Measurements from ENCODE around the gene MMP24OS.

MMP24OS gene

GRCh38 chr20:35277531-35278395 is at the start of gene MMP24OS:
TSS of gene MMP24OS (minus strand) at chr20:35278122. CDS start at chr20:35277929, 193 bp downstream.
- H3K9me3 ChIP-seq (ENCODE audit: control insufficient read depth, insufficient read depth, low read length) = no peaks in the 10 kb centered on the region
- no peaks in the 10 kb centered on the region for H3K27me3 ChIP-seq (ENCODE audit: control insufficient read depth, insufficient read depth, low read length)
- peaks cover 7% of the 10 kb centered on the region for H3K4me1 ChIP-seq (ENCODE audit: control insufficient read depth, insufficient read depth, low read length)
- H3K27ac ChIP-seq (ENCODE audit: low read depth, low read length) = peak within 1 kb of the TSS; percentile 93
- H3K36me3 ChIP-seq (ENCODE audit: control insufficient read depth, insufficient read depth, low read length) = peaks cover 40% of the 10 kb centered on the region
- peak within 1 kb of the TSS; percentile 69 for H3K9ac ChIP-seq (ENCODE audit: low read depth, low read length)
- H3K4me3 ChIP-seq (ENCODE audit: low read depth, low read length) = peak within 1 kb of the TSS; percentile 72

GRCh38 chr20:35327074-35327976 is 49.4 kb upstream of the MMP24OS start:
- H3K4me3 ChIP-seq (ENCODE audit: low read depth, low read length) = no peak overlapping the region
- H3K4me1 ChIP-seq (ENCODE audit: control insufficient read depth, insufficient read depth, low read length) = peaks cover 5% of the 10 kb centered on the region
- no peaks in the 10 kb centered on the region for H3K9me3 ChIP-seq (ENCODE audit: control insufficient read depth, insufficient read depth, low read length)
- H3K9ac ChIP-seq (ENCODE audit: low read depth, low read length) = no peak overlapping the region
- H3K27ac ChIP-seq (ENCODE audit: low read depth, low read length) = no peak overlapping the region
- H3K27me3 ChIP-seq (ENCODE audit: control insufficient read depth, insufficient read depth, low read length) = no peaks in the 10 kb centered on the region
- H3K36me3 ChIP-seq (ENCODE audit: control insufficient read depth, insufficient read depth, low read length) = no peaks in the 10 kb centered on the region

- H3K9me3 ChIP-seq (ENCODE audit: control insufficient read depth, insufficient read depth, low read length) = no peaks in the 10 kb centered on the region
- no peaks in the 10 kb centered on the region for H3K27me3 ChIP-seq (ENCODE audit: control insufficient read depth, insufficient read depth, low read length)
- no peaks in the 10 kb centered on the region for H3K36me3 ChIP-seq (ENCODE audit: control insufficient read depth, insufficient read depth, low read length)
- H3K9ac ChIP-seq (ENCODE audit: low read depth, low read length) = no peak overlapping the region
- H3K27ac ChIP-seq (ENCODE audit: low read depth, low read length) = no peak overlapping the region
- peaks cover 5% of the 10 kb centered on the region for H3K4me1 ChIP-seq (ENCODE audit: control insufficient read depth, insufficient read depth, low read length)
- no peak overlapping the region for H3K4me3 ChIP-seq (ENCODE audit: low read depth, low read length)
Measured at GRCh38 chr20:35326740-35327073, 48.8 kb upstream of the MMP24OS start.

GRCh38 chr20:35326021-35326739 is 48.3 kb upstream of the MMP24OS start:
- H3K27ac ChIP-seq (ENCODE audit: low read depth, low read length) = no peak overlapping the region
- H3K9me3 ChIP-seq (ENCODE audit: control insufficient read depth, insufficient read depth, low read length) = no peaks in the 10 kb centered on the region
- no peak overlapping the region for H3K9ac ChIP-seq (ENCODE audit: low read depth, low read length)
- H3K4me3 ChIP-seq (ENCODE audit: low read depth, low read length) = no peak overlapping the region
- peaks cover 5% of the 10 kb centered on the region for H3K4me1 ChIP-seq (ENCODE audit: control insufficient read depth, insufficient read depth, low read length)
- no peaks in the 10 kb centered on the region for H3K27me3 ChIP-seq (ENCODE audit: control insufficient read depth, insufficient read depth, low read length)
- H3K36me3 ChIP-seq (ENCODE audit: control insufficient read depth, insufficient read depth, low read length) = no peaks in the 10 kb centered on the region

GRCh38 chr20:35325401-35325800 is 47.5 kb upstream of the MMP24OS start:
- no peaks in the 10 kb centered on the region for H3K36me3 ChIP-seq (ENCODE audit: control insufficient read depth, insufficient read depth, low read length)
- H3K9me3 ChIP-seq (ENCODE audit: control insufficient read depth, insufficient read depth, low read length) = no peaks in the 10 kb centered on the region
- H3K27me3 ChIP-seq (ENCODE audit: control insufficient read depth, insufficient read depth, low read length) = no peaks in the 10 kb centered on the region
- H3K9ac ChIP-seq (ENCODE audit: low read depth, low read length) = no peak overlapping the region
- H3K27ac ChIP-seq (ENCODE audit: low read depth, low read length) = no peak overlapping the region
- H3K4me1 ChIP-seq (ENCODE audit: control insufficient read depth, insufficient read depth, low read length) = peaks cover 12% of the 10 kb centered on the region
- H3K4me3 ChIP-seq (ENCODE audit: low read depth, low read length) = no peak overlapping the region

- H3K27me3 ChIP-seq (ENCODE audit: control insufficient read depth, insufficient read depth, low read length) = no peaks in the 10 kb centered on the region
- H3K36me3 ChIP-seq (ENCODE audit: control insufficient read depth, insufficient read depth, low read length) = 0 out of 2 replicates have a peak, but pooled peaks cover 4% of the 10 kb centered on the region
- no peak overlapping the region for H3K9ac ChIP-seq (ENCODE audit: low read depth, low read length)
- H3K27ac ChIP-seq (ENCODE audit: low read depth, low read length) = no peak overlapping the region
- no peak overlapping the region for H3K4me3 ChIP-seq (ENCODE audit: low read depth, low read length)
- H3K9me3 ChIP-seq (ENCODE audit: control insufficient read depth, insufficient read depth, low read length) = no peaks in the 10 kb centered on the region
- peaks cover 17% of the 10 kb centered on the region for H3K4me1 ChIP-seq (ENCODE audit: control insufficient read depth, insufficient read depth, low read length)
Measured at GRCh38 chr20:35320396-35321126, 42.6 kb upstream of the MMP24OS start.

- Histone ChIP-seq H3K27me3 (ENCODE audit: control insufficient read depth, insufficient read depth, low read length) (no peaks in the 10 kb centered on the region), H3K4me3 (ENCODE audit: low read depth, low read length) (no peak overlapping the region), H3K36me3 (ENCODE audit: control insufficient read depth, insufficient read depth, low read length) (0 out of 2 replicates have a peak, but pooled peaks cover 4% of the 10 kb centered on the region), H3K27ac (ENCODE audit: low read depth, low read length) (no peak overlapping the region), H3K4me1 (ENCODE audit: control insufficient read depth, insufficient read depth, low read length) (peaks cover 22% of the 10 kb centered on the region), H3K9me3 (ENCODE audit: control insufficient read depth, insufficient read depth, low read length) (no peaks in the 10 kb centered on the region), H3K9ac (ENCODE audit: low read depth, low read length) (no peak overlapping the region)
Measured at GRCh38 chr20:35319871-35320197, 41.9 kb upstream of the MMP24OS start.

- Histone ChIP-seq H3K36me3 (ENCODE audit: control insufficient read depth, insufficient read depth, low read length) (0 out of 2 replicates have a peak, but pooled peaks cover 4% of the 10 kb centered on the region), H3K27me3 (ENCODE audit: control insufficient read depth, insufficient read depth, low read length) (no peaks in the 10 kb centered on the region), H3K27ac (ENCODE audit: low read depth, low read length) (no peak overlapping the region), H3K4me3 (ENCODE audit: low read depth, low read length) (no peak overlapping the region), H3K4me1 (ENCODE audit: control insufficient read depth, insufficient read depth, low read length) (peaks cover 23% of the 10 kb centered on the region), H3K9ac (ENCODE audit: low read depth, low read length) (no peak overlapping the region), H3K9me3 (ENCODE audit: control insufficient read depth, insufficient read depth, low read length) (no peaks in the 10 kb centered on the region)
Measured at GRCh38 chr20:35319192-35319870, 41.4 kb upstream of the MMP24OS start.

- no peak overlapping the region; the same call in 1 of the 2 replicates for H3K9ac ChIP-seq (ENCODE audit: low read depth, low read length)
- H3K4me3 ChIP-seq (ENCODE audit: low read depth, low read length) = no peak overlapping the region
- peaks cover 23% of the 10 kb centered on the region for H3K4me1 ChIP-seq (ENCODE audit: control insufficient read depth, insufficient read depth, low read length)
- no peaks in the 10 kb centered on the region for H3K27me3 ChIP-seq (ENCODE audit: control insufficient read depth, insufficient read depth, low read length)
- no peak overlapping the region for H3K27ac ChIP-seq (ENCODE audit: low read depth, low read length)
- H3K9me3 ChIP-seq (ENCODE audit: control insufficient read depth, insufficient read depth, low read length) = no peaks in the 10 kb centered on the region
- H3K36me3 ChIP-seq (ENCODE audit: control insufficient read depth, insufficient read depth, low read length) = 0 out of 2 replicates have a peak, but pooled peaks cover 4% of the 10 kb centered on the region
Measured at GRCh38 chr20:35318502-35319157, 40.7 kb upstream of the MMP24OS start.

All from HUES48 (cell line).